DMS79 treated with DMSO at 0.1 percent for 48 hours (cell line): Measurements from ENCODE around the gene LCP1.

Experiments
- DNase-seq: peaks from one replicate; lab custom pipeline; 2025; lab: John Stamatoyannopoulos, UW

Gene LCP1

GRCh38 chr13:46100191-46100815 is 81.7 kb downstream of the LCP1 start:
- DNase-seq = no peak

GRCh38 chr13:46097663-46098062 is 84.3 kb downstream of the LCP1 start:
- DNase-seq = no peak

GRCh38 chr13:46097015-46097414 is 85.0 kb downstream of the LCP1 start:
- DNase-seq = no peak

GRCh38 chr13:46094478-46094877 is 87.5 kb downstream of the LCP1 start:
- DNase-seq = no peak

GRCh38 chr13:46088821-46089562 is 93.0 kb downstream of the LCP1 start:
- DNase-seq = no peak

GRCh38 chr13:46087481-46087880 is 94.5 kb downstream of the LCP1 start:
- DNase-seq = no peak

- no peak for DNase-seq
Observed at GRCh38 chr13:46086985-46087384, 95.0 kb downstream of the LCP1 start.

- no peak for DNase-seq
Observed at GRCh38 chr13:46086421-46086922, 95.5 kb downstream of the LCP1 start.

GRCh38 chr13:46085737-46086136 is 96.2 kb downstream of the LCP1 start:
- DNase-seq = no peak

- DNase-seq = no peak
Observed at GRCh38 chr13:46082324-46082723, 99.7 kb downstream of the LCP1 start.

- no peak for DNase-seq
Observed at GRCh38 chr13:46079770-46080169, 102.2 kb downstream of the LCP1 start.

- DNase-seq = no peak
Observed at GRCh38 chr13:46077265-46077664, 104.7 kb downstream of the LCP1 start.

GRCh38 chr13:46076827-46077226 is 105.2 kb downstream of the LCP1 start:
- no peak for DNase-seq
